NOMO-1 (cell line): ENCODE data around the gene ENAH.

Experiments used
- DNase-seq, 2 experiments: peaks; one replicate each; lab custom pipeline; 2025; ENCODE audit not compliant: unreplicated experiment in 2 of 2; lab: John Stamatoyannopoulos, UW

Gene ENAH

DNA sequence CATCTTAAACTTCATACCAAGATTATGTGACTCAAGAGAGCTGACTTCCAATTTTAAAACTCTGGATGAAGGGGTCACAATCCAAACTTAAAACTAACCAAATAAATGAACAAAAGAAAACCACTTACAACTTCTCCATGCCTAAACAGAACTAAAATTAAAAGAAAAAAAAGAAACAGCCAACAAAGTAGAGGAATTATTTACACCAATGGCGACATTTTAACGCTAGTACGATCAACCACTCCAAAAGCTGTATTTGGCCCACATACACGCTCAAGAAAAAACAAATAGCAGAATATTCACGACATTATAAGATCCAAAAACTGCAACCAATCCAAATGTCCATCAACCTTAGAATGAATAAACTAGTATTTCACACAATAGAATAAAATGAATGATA is 42.4 kb downstream of the ENAH start:
- no peak for DNase-seq

DNA sequence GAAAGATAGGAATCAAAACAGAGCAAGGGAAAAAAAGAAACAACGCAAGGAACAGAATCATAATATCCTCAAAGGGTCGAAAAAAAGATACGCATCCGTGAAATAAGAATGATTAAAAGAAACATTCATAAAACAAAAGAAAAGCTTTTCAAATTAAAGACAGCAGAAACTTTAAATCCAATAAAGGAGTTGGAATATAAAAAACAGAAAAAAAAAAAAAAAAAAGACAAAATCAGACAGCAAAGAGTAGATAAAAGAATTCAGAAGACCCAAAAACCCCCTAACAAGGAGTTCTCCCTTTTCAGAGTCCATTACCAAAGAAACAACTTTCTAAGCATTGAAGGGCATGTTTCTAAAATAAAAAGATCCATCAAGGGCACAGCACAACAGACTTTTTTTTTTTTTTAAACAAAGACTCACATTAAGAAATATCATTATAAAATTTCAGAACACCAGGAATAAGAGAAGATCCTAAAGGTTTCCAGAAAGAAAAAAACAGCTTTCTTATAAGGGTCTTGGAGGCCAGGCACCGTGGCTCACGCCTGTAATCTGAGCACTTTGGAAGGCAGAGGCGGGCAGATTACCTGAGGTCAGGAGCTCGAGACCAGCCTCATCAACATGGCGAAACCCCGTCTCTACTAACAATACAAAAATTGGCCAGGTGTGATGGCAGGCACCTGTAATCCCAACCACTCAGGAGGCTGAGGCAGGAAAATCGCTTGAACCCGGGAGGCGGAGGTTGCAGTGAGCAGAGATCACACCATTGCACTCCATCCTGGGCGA is 44.7 kb downstream of the ENAH start:
- DNase-seq = no peak

DNA sequence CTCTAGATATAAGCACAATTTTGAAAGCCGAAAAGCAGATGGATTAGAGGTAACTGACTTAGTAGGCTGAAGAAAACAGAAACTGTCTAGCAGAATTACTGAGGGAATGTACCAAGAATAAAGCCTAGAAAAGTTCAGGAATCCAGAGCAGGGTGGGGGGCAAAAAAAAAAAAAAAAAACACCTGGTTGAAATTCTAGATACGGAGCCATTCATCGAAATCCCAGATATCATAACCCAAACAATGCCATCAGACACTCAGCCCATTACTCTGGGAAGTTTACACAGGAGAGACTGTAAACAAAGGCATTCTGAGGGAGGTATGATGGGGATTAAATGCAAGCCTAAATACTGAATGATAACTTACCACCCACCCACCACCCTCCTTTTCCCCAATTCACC is 45.6 kb downstream of the ENAH start:
- DNase-seq = no peak

DNA sequence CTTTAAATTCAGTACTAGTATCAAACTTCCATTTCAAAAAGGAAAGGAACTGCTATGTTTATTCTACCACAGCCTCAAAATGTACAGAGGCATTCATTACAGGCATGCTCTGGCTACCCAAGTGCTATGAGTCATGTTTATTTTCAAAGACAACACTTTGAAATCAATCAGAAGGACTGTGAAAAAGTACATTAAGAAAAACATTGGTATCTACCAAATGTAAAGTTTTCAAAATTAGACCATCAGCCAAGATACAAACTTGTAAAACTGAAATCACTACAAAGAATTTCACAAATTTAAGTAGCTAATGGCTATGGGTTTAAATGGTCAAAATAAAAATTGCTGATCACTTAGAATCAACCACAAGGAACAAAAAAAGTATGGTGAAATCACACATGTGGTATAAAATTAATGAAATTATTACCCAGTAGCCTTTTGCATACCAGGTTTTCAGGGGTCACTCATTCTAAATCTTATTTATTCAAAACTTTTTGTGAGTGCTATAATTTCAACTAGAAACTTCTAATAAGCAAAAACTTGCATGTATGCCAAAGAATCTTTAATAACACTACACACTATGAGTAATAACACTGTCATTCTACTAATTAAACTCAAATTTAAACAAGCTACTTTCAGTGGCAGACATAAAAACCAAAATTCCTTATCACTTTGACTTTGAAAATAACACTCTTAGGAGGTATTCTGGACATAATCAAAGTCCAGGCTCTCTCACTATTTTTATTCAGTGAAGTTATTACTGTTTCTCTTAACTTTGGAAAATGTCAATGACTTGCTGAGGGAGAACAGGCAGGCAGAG is 49.2 kb downstream of the ENAH start:
- no peak for DNase-seq

DNA sequence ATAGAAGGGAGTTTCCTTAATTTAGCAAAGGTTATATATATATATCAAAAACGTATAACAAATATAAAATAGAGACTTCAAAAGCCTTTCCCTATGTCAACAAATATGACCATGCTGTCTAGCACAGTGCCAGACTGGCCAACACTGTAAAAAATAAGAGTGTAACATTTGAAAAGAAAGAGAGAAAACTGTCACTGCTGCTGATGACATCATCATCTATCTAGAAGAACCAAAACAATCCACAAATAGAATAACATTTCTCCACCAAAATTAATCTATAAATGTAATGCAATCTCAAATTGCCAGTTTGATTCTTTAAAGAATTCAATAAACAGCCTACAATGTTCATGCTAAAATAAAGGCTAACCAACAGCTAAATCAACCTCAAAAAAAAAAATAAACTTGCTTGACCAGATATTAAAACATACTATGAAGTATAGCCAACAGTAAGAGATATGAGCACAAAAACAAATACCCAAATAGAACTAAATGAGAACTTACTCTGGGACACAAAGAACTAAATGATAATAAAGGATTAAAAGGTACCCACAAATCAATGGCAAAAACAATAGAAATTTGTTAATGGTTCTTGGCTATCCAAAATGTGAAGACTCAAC is 50.2 kb downstream of the ENAH start:
- no peak for DNase-seq

DNA sequence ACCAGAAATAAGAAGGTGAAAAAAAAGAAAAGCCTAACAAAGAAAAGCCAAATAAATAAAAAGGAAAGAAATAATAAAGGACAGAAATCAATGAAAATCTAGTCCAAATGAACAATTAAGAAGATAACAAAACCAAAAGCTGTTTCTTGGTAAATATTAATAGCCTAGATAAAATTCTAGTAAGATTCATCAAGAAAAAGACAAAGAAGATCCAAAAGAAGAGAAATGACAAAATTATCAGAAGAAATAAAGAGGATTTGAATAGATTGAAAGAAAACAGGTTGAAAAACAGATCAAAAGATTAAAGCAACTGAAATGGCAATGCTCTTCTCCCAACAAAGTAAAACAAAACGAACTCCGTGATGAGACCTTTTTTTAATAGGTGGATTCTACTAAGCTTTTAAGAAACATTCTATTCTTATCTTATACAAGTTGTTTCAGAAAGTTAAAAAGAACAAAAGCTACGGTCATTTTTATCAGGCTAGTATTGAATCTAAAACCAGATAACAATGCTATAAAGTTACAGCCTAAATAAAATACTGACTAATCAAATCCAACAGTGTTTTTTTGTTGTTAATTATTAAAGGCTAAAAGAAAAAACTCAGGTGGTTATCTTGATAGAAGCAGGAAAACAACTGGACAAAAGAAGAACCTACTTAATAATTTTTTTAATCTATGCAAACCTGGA is 50.9 kb downstream of the ENAH start:
- DNase-seq = no peak

DNA sequence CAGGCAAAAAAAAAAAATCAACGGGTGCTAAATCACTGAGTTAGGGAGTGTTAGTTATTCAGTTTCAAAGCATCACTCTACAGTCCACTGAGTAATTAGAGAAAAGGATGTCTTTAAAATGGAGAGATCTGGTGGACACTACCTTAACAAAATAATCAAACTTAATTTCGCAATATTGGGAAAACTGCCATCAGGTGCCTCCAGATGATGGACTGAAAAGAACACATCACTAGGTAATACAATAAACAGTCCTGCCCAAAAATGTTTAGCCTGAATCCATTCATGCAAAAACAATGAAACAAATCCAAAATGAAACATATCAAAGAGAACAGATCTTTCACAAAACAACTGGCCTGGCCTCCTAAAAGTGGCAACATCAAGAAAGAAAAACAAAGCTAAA is 54.1 kb downstream of the ENAH start:
- DNase-seq = no peak

DNA sequence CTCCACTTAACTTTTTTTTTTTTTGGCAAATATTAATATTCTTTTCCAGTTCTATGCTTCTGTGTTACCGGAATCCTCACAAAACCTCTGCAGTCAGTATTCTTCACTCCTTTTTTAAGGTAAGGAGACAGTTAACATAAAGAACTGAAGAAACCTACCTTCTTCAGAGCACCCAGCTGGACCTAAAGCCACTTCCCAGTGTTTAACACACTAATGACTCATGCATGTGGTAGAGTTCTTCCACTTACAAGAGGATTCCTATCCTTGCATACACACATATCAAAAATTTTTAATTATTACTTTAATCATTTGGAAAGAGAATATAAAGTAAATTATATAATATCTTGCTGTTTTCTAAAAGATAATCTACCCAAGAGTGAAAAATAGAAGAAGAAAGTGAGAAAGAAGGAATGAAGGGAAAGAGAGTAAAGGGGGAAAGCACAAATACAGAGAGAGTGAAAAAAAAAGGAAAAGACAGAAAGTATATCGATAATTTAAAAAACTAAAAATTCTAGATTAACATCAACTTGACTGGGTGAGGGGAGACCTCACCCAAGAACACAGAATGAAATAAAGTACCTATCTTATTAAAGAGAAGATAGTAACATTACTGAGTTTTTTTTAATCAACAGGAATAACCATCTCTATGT is 54.9 kb downstream of the ENAH start:
- DNase-seq = no peak

DNA sequence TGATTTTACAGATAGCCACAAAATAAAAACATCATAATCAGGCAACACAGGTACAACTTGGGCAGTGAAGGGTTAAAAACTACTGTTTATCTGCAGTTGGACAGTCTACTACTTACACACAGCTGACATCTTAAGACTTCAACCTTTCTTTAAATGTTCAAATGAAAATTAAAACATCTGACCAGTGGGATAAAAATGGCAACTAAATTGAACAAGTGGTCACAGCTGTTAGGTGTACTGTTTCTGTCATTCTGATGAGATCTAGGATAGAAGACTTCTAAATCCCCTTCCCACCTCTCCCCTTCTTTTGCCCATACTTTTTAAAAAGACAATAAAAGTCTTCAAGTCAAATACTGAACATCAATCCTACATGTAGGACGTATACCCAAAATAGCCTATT is 56.2 kb downstream of the ENAH start:
- DNase-seq = no peak

DNA sequence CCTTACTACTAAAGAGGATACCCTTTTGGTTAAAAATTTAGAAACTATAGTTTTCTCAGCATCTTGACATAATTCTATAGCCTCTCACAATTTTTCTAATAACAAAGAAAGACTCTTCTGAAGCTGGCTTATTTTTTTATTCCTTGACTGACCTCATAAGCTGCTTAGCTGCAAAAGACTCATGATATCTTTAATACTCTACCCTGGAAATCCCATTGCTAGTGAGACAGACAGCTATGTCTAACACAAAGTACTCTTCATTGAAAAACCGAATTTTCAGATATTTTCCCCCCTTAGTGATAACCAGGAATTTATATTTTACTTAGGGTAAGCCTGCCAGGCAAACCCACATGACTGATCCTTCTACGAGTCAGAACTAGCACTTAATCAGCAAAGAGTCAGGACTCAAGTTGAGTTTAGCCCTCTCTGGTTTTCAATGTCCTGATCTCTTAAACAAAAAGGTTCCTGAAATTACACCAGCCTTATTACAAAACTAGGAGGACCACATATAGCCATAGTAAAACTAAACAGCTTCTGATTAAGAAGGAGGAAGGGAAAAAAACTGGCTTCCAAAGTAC is 56.9 kb downstream of the ENAH start:
- DNase-seq = no peak

DNA sequence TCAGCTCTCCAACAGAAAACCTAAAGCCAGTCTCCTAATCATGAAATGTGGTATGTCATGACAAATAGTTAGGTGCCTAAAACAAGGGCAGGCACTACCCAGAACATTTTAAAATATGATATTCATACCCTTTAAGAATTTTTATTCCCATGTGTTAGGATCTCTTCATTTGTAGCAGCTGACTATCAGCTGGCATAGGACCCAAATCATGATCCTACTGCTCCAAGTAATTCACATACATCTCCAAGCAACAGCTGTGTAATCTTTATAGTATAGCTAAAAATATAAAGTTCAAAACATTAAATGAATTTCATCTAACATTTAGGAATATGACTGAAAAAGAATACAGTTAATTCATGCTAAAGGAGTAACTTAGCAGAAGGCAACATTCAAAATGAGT is 57.5 kb downstream of the ENAH start:
- no peak for DNase-seq

DNA sequence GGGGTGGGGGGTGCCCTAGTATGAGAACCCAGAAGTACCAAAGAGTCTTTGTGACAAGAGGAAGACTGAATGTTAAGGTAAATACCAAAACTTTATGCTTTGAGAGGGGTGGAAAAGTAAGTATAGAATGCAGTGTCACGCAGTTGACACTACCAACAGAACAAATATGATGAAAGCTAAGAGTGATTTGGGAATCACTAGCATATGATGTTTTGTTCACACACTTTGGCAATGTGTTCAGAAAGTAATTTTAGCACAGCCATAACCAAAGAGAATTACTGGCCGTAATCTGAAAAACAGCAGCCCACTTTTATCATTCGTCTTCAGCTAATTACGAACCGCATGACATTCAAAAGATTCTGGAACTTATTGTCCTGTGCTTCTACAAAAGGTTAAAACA is 59.5 kb downstream of the ENAH start:
- DNase-seq = no peak

DNA sequence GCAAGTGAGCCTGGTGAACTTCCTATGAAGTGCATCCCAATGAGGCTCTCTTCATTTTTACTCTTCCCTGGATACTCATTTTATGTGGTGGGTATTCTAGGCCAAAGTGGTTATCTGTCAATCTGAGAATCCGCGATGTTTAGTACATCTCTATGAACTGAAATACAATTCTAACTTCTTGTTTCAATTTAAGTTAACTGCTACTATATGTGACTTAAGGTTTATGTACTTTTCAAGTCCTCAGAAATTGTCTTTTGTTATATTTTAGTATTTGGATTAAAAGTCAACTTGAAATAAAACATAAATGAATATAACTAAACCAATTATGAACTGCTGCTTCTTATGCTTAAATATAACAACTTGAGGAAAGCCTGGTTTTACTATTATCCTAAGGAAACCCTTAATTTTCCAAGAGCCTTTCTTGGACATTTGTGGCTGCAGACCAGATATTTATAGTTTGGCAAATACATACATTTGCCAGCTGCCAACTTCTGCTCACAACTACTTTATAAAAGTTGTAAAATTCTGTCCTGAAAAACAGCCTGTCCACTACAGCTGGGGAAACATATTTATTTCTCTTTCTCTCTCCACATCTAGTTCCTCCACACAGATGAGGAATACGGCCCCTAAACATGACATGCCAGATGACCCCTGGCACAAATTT is 60.4 kb downstream of the ENAH start:
- no peak for DNase-seq

DNA sequence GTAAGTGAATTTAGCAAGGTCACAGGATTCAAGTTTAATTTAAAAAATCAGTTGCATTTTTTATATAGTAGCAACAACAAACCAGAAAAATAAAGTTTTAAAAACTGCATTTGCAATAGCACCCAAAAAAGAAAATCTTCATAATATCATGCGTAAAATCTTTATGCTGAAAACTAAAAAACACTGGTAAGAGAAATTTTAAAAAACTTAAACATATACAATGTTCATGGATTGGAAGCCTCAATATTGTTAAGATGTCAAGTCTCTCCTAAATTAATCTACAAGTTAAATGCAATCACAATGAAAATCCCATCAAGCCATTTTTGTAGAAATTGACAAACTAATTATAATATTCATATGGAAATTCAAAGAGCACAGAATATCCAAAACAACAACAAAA is 65.6 kb downstream of the ENAH start:
- no peak for DNase-seq

DNA sequence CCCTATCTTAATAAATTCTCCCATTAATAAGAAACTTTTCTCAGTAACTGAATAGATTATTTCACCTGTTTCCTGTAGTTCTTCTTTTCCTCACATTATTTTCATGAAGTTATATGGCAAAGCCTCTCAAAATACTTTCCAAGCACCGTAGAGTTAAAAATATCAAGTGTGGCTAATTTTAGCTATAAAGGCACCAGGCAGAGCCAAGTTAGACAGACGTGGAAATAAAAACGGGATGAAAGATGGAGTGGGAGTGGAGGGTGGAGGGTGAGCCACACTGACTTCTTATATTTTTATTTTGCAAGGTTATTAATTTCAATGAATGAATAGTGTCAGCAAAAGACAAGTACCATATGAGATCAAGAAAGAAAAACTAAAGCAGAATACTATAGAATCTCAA is 71.7 kb downstream of the ENAH start:
- DNase-seq = no peak

DNA sequence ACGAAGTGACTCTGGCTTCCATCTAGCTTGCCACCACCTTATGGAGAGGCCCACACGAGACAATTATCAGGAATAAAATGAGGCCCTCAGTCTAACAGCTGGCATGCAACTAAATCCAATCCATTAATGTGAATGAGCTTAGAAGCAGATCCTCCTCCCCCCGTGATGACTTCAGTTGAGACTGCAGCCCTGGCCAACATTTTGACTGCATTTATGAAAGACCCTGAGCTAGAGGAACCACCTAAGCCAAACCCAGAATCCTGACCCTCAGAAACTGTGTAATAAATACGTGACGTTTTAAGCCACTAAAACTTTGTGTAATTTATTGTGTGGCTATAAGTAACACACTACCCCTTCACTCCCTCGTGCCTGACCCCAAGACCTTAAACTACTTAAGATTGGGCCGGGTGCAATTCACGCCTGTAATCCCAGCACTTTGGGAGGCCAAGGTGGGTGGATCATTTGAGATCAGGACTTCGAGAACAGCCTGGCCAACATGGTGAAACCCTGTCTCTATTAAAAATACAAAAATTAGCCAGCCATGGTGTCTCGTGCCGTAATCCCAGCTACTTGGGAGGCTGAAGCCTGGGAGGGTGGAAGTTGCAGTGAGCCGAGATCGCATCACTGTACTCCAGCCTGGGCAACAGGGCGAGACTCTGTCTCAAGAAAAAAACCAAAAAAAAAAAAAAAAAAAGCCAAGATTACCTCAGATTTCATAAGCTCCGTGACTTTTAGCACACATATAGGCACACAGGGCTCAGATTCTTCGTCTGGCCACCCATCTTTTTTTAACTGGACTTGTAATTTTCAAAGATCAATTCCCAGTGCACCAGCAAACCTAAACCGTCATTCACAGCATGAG is 72.5 kb downstream of the ENAH start:
- DNase-seq = no peak

DNA sequence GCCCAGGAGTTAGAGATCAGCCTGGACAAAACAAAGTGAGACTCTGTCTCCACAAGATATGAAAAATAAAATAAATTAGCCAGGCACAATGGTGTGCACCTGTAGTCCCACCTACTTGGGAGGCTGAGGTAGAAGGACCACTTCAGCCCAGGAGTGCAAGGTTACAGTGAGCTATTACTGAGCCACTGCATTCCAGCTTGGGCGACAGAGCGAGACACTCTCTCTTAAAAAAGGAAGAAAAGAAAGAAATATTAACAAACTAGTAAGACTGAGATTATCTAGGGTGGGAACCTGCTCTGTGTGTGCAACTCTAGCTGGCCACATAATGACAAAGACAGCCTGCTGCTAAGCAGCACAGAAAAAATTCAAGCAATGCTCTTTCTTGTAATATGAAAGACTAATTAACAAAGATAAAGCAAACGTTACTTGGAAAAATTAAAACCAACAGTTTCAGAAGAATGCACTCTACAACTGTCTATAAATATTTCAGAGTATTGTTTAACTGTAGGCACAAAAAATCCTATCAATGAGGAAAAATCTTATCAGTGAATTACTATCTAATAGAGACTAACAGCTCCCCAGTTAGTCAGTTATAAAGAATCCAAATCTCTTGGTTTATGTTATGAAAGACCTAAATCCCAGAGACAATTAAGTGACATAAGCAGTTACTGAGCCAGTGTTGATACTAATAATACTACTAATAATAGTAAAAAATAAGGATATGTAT is 74.5 kb downstream of the ENAH start:
- DNase-seq = no peak

DNA sequence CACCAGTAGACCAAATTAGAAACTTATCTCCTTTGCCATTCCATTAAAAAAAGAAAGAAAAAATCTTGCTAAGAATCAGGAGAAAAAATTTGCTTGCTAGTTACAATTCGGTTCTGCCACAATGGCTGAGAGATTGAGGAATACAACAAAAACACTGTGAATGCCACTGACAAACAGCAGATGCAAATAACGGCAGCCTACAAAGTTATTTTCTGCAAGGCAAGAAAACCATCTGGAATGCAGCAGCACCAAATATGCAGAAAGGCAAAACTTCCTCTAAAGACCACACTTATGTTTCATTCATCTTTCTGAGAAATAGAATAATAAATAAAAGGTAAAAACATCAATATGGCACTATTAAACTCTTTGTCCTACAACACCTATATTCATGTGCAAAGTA is 75.7 kb downstream of the ENAH start:
- DNase-seq = no peak
